Hematopoietic multipotent progenitor cell treated with erythropoietin and hydrocortisone succinate and interleukin-3 and kit ligand, for 15 days (in vitro differentiated cells): ENCODE results near the gene HSPA4.
"Not testable (repeated sequence)": the region's sequence is repeated elsewhere in the genome, so short reads cannot be mapped to it uniquely, and the experiment has no call there.

Source experiments
- DNase-seq: peaks from one replicate; pipeline ENCODE4 v3.0.0-alpha.2; 2015; ENCODE audit warnings: low spot score

HSPA4 gene

DNA sequence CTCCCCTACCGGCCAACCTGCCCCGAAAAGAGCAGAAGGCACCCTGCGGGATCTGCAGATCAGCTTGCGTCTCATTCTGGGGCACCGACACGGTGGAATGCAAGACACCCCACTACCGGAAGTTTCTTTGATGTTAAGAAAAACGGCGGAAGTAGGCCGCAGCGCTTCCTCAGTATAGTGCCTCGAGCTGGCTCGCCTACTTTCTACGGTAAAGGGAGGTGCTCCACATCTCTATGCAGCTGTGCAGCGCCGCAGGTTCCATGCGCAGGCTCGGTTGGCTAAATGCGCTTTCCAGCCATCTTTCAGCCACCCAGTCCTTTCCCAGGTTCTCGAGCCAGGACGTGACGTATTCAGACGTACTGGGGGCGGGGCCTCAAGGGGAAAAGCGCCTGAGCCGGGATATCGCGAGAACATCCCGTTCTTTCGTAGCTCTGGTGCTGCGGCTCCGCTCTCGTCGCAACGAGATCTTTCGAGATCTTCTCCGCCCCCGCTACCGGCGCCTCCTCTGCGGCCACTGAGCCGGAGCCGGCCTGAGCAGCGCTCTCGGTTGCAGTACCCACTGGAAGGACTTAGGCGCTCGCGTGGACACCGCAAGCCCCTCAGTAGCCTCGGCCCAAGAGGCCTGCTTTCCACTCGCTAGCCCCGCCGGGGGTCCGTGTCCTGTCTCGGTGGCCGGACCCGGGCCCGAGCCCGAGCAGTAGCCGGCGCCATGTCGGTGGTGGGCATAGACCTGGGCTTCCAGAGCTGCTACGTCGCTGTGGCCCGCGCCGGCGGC is at the start of gene HSPA4:
HSPA4 (plus strand) TSS at position 472 of the 775 bp plus-strand sequence; CDS start at position 710, 238 bp downstream.
- DNase-seq, result peak; percentile 99

DNA sequence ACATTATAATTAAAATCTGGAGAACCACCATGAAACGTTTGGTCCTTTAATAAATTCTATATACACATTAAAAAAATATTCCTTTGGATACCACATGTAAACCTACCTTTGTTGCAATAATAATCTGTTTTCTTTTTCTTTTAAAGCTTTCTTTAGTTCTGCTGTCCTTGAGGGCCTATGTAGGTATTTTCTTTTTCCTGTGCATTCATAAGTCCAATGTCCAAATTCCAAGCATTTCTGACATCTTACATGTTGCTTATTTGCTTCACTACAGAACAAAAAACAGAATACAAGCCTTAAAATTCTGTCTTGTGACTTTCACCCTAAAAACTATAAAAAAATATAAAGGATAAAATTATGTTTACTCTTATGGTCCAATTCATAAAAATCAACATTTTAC is 45.2 kb upstream of the HSPA4 start:
- DNase-seq, result no peak

DNA sequence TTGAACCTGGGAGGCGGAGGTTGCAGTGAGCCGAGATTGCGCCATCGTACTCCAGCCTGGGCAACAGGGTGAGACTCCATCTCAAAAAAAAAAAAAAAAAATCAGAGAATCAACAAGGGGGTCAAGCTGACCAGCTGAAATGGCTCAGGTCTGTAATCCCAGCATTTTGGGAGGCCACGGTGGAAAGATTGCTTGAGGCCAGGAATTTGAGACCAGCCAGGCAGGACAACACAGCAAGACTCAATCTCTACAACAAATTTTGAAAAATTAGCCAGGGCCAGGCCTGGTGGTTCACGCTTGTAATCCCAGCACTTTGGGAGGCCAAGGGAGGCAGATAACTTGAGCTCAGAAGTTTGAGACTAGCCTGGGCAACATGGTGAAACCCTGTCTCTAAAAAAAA is 43.4 kb upstream of the HSPA4 start:
- DNase-seq, result not testable (repeated sequence)

DNA sequence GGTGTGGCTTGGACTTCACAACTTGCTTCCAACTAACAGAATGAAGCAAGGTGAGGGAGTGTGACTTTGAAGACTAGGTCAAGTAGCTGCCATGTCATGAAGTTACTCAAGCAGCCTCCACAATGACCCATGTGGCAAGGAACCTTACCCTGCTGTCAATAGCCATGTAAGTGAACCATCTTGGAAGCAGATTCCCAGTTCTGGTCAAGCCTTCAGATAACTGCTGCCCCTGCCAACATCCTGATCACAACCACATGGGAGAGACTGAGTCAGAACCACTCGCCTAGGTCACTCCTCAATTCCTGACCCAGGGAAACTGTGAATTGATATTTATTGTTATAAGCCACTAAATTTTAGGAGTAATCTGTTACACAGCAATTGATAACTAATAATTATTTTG is 36.3 kb upstream of the HSPA4 start:
- no peak for DNase-seq

DNA sequence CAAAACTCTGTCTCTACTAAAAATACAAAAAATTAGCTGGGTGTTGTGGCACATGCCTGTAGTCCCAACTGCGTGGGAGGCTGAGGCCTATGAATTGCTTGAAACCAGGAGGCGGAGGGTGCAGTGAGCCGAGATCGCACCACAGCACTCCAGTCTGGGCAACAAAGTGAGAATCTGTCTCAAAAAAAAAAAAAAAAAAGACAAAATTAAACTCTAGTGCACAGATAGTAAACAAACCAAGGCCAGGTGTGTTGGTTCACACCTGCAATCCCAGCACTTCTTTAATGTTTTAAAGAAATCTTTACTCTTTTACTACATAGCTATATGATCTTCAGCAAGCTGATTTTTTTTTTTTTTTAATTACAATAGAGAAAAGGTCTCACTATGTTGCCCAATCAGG is 33.8 kb upstream of the HSPA4 start:
- no peak for DNase-seq

DNA sequence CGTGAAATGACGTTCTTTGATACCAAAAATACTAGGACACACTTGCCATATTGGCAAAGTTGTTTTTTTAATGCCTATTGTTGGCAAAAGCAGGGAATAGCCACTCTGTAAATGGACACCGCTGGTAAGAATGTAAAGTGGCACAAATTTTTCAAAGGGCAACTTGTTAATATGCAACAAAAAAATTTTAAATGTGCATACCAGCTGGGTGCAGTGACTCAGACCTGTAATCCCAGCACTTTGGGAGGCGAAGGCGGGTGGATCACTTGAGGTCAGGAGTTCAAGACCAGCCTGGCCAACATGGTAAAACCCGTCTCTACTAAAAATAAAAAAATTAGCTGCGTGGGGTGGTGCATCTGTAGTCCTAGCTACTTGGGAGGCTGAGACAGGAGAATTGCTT is 32.3 kb upstream of the HSPA4 start:
- not testable (repeated sequence) for DNase-seq

DNA sequence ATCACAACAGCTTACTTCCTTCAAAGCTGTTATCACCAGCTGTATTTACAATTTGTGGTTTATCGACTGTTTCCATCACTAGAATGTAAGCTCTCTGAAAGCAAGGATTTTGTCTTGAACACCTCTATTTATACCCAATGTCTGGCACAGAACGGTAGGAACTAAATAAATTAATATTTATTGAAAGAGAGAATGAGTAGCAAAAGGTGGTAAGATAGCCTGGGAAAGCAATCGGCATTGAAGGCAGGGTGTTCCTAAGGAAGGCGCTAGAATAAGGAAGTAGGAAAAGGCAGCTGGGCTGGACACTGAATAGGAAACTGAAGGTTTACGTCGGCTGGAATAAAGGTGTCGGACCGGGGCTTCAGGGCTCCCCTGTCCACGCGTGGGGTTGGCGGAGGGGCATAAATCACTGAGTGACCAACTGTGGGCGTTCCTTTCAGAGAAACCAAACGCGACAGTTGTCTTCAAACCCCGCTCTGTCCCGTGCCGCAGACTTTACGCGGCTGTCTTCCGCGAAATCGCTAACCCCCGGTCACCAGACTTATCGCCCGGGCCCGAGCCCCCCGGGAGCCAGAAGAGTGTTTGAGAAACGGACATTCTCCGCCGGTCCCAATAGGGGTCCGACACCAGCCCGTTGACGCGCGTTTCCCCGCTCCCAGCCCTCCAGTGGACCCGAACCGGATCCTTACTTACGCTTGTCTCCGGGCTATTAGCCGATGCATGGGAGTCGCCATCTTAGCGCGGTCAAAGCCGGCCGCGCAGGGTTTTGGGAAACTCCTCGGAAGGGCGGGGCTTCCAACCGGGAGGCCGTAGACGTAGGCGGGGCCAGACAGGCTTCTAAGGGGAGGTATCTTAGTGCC is 25.8 kb upstream of the HSPA4 start, which contains the start of gene ZCCHC10:
ZCCHC10 (minus strand) TSS at position 746 of the 860 bp plus-strand sequence; CDS start at position 734, 12 bp downstream.
- peak; percentile 90 for DNase-seq

DNA sequence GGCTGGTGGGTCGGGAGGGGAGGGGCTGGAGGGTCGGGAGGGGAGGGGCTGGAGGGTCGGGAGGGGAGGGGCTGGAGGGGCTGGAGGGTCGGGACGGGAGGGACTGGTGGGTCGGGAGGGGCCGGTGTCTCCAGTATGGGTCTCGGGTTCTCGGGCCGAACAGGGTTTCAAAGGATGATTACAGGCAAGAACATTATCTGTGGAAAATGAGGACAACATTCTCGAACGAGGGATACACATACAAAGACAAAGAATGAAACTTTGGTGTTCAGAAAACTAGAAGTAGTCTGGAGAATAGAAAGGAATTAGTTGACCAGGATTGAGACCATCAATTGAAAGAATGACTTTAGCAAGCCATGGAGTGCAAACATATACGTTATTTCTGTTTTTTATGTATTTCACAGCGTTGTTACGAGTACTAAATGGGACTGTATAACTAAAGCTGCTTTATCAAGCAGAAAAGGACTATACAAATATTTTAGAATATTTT is 25.1 kb upstream of the HSPA4 start:
- DNase-seq, result peak; percentile 13

DNA sequence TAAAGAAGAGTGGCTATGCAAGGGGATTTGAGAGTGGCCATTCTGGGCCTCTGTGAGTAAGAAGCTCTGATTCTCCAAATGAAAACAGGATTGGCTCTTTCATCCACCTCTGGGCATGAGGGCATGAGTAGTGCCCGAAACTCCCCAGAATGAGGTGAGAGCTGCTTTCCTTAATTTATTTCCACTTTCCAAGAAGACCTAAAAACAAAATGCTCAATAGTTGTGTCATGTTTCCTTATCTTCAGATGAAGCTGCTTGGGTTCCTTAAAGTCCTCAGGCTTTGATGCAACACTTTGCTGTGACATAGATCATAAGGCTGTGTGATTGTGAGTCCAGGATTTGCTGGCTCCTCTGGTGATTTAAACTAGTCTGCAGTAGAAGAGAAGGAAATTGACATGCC is 22.4 kb upstream of the HSPA4 start:
- no peak for DNase-seq

DNA sequence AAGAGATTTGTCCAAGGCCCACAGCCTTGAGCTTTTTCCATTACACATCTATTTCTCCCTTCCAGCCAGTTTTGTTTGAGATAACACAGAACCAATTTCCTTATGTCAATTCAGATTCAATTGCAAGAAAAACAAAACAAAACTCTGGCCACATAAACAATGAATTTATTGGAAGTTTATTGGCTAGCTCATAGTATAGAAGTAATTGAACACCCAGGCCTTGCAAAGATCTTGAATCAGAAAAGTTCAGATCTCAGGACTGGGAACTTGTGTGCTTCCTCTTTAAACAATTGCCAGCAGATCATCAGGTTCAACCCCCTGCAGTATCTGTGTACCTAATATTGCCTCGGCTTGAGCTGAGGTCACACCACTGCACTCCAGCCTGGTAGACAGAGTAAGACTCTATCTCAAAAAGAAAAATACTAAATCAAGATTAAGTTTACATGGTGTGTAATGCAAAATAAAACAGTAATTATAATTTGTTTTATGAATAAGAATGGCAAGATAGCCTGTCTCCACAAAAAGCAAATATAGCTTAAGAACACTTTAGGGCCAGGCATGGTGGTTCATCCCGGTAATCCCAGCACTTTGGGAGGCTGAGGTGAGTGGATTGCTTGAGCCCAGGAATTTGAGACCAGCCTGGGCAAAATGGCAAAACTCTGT is 21.3 kb upstream of the HSPA4 start:
- DNase-seq, result no peak

DNA sequence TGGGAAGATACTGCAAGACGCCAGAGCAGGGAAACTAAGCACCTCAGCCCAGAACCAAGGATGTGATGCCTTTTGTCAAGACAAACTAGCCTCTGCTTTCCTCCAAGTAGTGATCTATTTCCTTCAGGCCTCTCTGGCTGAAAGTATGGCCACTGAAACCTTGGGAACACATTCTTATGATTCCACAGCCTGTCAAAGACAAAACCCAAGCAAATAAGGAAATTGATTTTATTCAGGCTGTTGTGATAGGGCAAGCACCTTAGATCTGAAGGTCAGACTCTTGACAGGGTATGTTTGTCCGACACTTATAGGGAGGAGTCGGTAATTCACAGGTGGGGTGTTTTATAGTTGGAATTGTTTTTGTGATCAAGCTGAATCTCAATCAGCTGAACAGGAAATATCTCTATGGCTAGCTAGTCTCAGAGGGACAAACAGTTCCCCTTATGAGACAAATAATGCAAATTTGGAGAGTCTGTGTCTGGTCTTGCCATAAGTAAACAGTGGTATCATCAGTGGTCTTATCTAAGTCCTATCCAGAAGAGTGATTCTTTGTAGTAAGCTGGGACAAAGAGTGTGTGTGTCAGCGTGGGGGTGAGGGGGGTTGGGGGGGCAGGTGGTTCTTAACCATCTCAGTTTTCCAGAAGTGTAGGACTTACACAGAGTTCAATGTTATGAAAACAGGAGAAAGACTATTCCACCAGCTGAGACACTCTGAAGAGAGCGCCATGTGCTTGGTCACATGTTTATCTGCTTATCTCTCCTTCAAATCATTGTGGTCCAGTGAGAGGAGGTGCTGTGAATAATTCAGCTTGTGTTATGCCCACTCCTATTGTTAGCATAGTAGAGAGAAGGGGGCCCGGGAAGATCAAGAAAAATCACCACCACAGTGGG is 18.7 kb upstream of the HSPA4 start:
- DNase-seq, result no peak

DNA sequence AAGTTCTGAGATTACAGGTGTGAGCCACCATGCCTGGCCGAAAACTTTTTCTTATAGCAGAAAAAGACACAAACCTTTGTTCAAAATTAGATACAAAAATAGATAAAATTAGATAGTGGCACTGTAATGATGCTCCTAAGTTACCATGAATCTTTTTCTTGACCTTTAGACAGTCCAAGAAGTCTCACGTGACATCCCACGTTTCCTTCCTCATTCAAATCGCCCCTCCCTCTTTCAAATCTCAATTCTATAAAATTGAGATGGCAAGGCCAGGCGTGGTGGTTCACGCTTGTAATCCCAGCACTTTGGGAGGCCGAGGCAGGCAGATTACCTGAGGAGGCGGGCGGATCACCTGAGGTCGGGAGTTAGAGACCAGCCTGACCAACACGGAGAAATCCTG is 17.7 kb upstream of the HSPA4 start:
- DNase-seq, result no peak

DNA sequence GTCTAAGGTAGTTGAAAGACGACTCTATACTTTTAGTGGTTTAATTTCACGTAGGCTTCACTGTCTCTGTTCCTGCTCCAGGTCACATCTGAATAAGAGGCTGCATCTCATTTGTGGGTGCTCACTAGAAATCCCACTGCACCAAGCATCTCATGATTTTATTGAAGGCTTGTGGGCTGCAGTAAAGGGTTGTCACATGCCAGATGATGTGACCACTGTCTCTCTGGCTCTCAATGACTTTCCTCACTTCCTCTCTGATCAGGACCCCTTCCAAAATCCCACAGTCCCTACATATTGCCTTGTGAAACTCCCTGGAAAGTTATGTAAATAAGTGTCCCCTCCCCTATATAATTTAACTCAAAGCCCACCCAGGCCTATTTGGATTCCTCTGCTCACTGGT is 16.6 kb upstream of the HSPA4 start:
- DNase-seq, result no peak

DNA sequence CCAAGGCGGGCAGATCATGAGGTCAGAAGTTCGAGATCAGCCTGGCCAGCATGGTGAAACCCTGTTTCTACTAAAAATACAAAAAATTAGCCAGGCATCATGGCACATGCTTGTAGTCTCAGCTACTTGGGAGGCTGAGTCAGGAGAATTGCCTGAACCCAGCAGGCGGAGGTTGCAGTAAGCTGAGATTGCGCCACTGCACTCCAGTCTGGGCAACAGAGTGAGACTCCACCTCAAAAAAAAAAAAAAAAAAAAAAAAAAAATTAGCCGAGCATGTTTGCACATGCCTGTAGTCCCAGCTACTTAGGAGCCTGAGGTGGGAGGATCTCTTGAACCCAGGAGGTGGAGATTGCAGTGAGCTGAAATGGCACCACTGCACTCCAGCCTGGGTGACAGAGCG is 15.1 kb upstream of the HSPA4 start:
- not testable (repeated sequence) for DNase-seq

DNA sequence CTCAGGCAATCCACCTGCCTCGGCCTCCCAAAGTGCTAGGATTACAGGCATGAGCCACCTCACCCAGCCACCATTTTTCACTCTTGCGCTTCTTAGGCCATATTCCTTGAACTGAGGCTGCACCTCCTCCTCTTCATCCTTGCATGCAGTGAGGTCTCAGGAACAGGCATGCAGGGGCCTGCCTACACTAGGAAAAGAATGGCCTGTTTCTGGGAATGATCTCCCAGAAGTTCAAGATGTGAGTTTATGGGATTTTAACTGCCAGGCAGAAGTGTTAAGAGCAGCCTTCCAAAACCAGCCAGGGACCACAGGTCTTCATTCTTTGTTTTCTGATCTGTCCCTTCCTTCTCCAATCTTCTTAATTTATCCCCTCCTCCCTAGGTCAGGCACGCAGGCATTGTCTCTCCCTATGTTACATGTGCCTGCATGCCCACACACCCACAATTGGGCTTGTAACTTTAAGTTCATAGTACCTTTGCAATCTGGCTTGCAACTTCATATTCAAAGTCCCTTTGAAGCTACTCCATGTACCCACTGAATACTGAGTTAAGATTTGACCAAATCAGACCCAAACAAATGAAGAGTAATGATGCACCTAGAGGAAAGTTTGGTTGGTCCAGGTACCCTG is 10.5 kb upstream of the HSPA4 start:
- no peak for DNase-seq

DNA sequence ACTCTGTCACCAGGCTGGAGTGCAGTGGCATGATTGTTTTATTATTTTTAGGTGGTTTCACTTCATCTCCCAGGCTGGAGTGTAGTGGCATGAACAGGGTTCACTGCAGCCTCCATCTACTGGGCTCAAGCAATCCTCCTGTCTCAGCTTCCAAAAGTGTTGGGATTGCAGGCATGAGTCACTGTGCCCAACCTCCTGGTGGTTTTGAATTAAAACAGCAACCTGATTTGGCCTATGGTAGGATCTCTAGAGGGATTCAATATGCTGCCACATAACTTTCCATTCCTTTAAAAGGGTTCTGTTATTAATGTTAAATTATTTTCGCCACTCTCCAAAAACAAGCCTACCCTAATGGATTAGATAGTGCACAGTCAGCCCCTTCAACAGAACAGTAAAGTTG is 9.9 kb upstream of the HSPA4 start:
- no peak for DNase-seq

DNA sequence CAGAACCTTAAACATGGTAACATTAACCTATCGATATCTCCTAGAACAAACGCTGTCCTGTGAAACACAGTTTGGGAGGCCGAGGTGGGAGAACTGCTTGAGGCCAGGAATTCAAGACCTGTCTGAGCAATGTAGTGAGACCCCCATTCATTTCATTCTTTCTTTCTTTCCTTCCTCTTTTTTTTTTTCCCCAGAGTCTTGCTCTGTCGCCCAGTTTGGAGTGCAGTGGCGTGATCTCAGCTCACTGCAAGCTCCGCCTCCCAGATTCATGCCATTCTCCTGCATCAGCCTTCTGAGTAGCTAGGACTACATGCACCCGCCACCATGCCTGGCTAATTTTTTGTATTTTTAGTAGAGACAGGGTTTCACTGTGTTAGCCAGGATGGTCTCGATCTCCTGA is 5.3 kb upstream of the HSPA4 start:
- DNase-seq, result not testable (repeated sequence)

DNA sequence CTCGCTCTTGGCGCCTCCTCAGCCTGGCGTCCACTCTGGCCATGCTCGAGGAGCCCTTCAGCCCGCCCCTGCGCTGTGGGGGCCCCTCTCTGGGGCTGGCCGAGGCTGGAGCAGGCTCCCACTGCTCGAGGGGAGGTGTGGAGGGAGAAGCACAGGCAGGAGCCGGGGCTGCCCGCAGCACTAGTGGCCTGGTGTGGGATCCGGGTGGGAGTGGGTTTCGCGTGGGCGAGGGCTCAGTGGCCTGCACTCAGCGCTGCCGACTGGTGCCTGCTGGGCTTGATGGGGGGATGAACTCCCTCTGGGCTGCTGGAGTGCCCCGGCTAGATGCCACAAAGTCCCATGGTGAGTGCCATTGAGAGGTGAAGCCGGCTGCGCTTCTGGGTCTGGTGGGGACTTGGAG is 4.4 kb upstream of the HSPA4 start:
- DNase-seq, result no peak

DNA sequence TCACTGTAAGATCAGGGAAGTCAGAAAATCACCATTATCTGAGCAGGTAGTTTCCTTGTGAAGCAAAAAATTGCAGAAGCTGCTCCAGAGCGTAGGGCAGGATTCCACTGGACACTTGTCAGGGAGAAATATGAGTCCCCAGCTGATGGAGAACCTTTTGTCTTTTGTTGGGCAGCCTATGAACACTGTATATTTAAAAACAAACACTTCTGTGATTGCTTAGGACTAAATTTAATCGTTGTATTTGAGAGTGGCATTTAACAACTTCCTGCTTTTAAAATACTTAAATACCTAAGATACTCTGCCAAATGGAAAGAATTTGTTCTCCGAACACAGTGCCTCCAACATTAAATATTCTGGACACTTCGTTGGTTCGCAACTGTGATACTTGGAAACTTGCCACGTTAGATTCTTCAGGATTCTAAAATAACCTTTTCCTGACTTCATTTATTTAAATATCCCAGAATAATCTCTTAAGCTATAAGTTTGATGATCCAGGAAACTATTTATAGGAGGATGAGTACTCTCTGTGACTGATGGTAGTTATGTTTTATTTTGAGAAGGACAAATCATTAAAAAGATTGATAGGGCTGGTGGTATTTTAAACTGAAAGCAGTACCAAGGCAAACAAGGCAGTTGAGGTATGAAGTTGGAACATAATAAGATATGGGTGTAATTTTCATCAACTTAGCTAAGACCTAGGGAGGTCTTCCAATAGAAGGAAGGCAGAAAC is 2.7 kb upstream of the HSPA4 start:
- DNase-seq, result no peak

DNA sequence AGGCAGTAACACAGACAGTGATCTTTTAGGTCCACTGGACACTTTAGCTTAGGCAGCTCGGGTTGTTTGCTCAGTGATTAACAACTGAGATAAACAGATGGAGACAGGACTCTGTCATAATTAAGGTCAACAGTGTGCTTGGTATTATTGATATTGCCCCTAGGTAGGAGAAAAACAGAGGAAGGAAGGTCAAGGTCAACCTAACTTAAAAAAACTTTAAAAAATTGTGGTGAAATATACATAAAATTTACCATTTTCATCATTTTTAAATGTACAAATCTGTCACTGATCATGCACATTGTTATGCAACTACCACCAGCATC is 2.1 kb upstream of the HSPA4 start:
- DNase-seq, result no peak
